Small intestine (tissue), 7 donors: Measurements from ENCODE around the gene PNPO. TPM values are rescaled to one million over a fixed set of nuclear protein-coding genes. Genes with fewer than 3 reads are reported as not detected.

Experiments
- DNase-seq, 2 donors: peaks; one replicate each; pipeline versions ENCODE4 v3.0.0 to v3.0.0-alpha.2; 2013
- FAIRE-seq: peaks from 2 replicates; lab custom pipeline; 2012; peaks lifted over from hg19 to GRCh38; lab: Jason Lieb, UNC
- H3K27ac ChIP-seq, 3 donors: one replicate each; pipeline ENCODE4 v1.5.1; 2013; ENCODE audit warnings: low read length in 2 of 3, mild to moderate bottlenecking in 2 of 3, control low read depth in 1 of 3, inconsistent platforms in 1 of 3, low read depth in 1 of 3, moderate library complexity in 1 of 3
- H3K27me3 ChIP-seq, 3 donors: one replicate each; pipeline ENCODE4 v1.6.1; 2013; ENCODE audit warnings: low read length in 3 of 3, inconsistent platforms in 1 of 3; ENCODE audit not compliant: control insufficient read depth in 3 of 3, insufficient read depth in 3 of 3
- H3K36me3 ChIP-seq, 3 donors: one replicate each; pipeline ENCODE4 v1.6.1; 2013; ENCODE audit warnings: low read length in 3 of 3, inconsistent platforms in 1 of 3, low read depth in 1 of 3, mild to moderate bottlenecking in 1 of 3, moderate library complexity in 1 of 3; ENCODE audit not compliant: control insufficient read depth in 3 of 3, insufficient read depth in 2 of 3
- H3K4me1 ChIP-seq, 3 donors: one replicate each; pipeline ENCODE4 v1.6.1; 2013; ENCODE audit warnings: low read length in 2 of 3, inconsistent platforms in 1 of 3, low read depth in 1 of 3, mild to moderate bottlenecking in 1 of 3, moderate library complexity in 1 of 3; ENCODE audit not compliant: control insufficient read depth in 3 of 3, insufficient read depth in 2 of 3
- H3K4me3 ChIP-seq, 3 donors: one replicate each; pipeline ENCODE4 v1.5.1; 2013; ENCODE audit warnings: low read length in 3 of 3, control low read depth in 1 of 3, inconsistent platforms in 1 of 3, low read depth in 1 of 3, mild to moderate bottlenecking in 1 of 3, moderate library complexity in 1 of 3
- H3K9me3 ChIP-seq, 2 donors: one replicate each; pipeline ENCODE4 v1.6.1; 2013; ENCODE audit warnings: low read depth in 1 of 2, low read length in 1 of 2; ENCODE audit not compliant: control insufficient read depth in 2 of 2, insufficient read depth in 1 of 2
- WGBS, 3 donors: extraction: QIAGEN DNeasy Blood & Tissue Kit; methylation state at CpG; one replicate each; pipeline ENCODE4 v1.1.7; 2013; 5-methylcytosine and 5-hydroxymethylcytosine counted together
- polyA plus RNA-seq, 4 donors: library from polyadenylated mRNA; stranded (reverse) in 3 of 4; unstranded in 1 of 4; fragments of 200-250 nt in 3 of 4; fragments of 120-200 nt in 1 of 4; gene quantifications; one replicate each; pipeline versions ENCODE4 v1.2.1 to v1.2.3, GENCODE V29; 2013
- donor health status: healthy with polysubstance abuse.
- donor health status: control.
- donor health status: control.
- donor health status: Bipolar disorder and iron deficiency.
- donor health status: healthy.

The PNPO gene
- polyA plus RNA-seq, 4 donors, result 10.8 to 49.1 (median 19.1) TPM

- Histone ChIP-seq H3K27ac (peak within 1 kb of the TSS; percentile 97 to 99 (median 98)), H3K4me1 (peaks cover 0 to 51% (median 5%) of the 10 kb centered on the region in 3 donors), H3K4me3 (peak within 1 kb of the TSS; percentile 48 to 92 (median 89)), H3K36me3 (peaks cover 0 to 44% (median 9%) of the 10 kb centered on the region in 3 donors), H3K9me3 (peaks cover 0 to 6% of the 10 kb centered on the region in 2 donors), H3K27me3 (no peaks in the 10 kb centered on the region)
- peak; percentile 94 to 98 for DNase-seq
- 14 to 39% (median 36%) methylated on average over 16 of the region's 16 CpGs for WGBS, 3 donors
- FAIRE-seq, result no peak
These were observed 16.5 kb downstream of the PNPO start, which contains the start of gene PRR15L for GRCh38 chr17:47957591-47958490. Gene PRR15L (minus strand): TSS chr17:47957883. CDS start chr17:47953234, 4,649 bp downstream.

- H3K27me3 ChIP-seq, result no peaks in the 10 kb centered on the region
- WGBS, 3 donors, result 21 to 56% (median 32%) methylated on average over 8 of the region's 8 CpGs
- H3K36me3 ChIP-seq, result peaks cover 0 to 22% (median 3%) of the 10 kb centered on the region in 3 donors
- peaks cover 0 to 8% of the 10 kb centered on the region in 2 donors for H3K9me3 ChIP-seq
- DNase-seq (peak; percentile 94 to 98), FAIRE-seq (no peak)
- peaks cover 2 to 56% (median 7%) of the 10 kb centered on the region in 3 donors for H3K4me1 ChIP-seq
- peak overlapping the region in 2 of 3 donors; percentile 19 to 38 for H3K4me3 ChIP-seq
- peak overlapping the region; percentile 84 to 99 (median 95) for H3K27ac ChIP-seq
These were observed 18.7 kb downstream of the PNPO start for GRCh38 chr17:47959825-47960655.

DNA sequence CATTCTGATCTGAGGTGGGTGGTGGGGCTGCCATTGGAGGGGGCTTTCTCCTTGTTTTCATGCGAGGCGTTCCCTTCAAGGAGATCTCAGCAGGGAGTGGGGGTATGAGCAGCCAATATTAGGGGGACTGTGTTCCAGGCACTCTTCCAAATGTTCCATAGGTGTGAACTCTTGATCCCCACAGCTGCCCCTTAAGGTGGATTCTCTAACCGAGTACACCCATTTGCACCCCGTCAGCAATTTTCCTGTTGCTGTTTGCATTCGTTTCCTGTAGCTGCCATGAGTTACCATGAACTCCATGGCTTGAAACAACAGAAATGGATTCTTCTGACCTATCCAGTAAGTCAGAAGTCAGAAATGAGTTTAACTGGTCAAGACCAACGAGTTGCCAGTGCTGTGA lies 20.0 kb downstream of the PNPO start:
- peak overlapping the region in 2 of 3 donors; percentile 46 to 99 for H3K27ac ChIP-seq
- H3K4me3 ChIP-seq, result no peak overlapping the region
- no peak for FAIRE-seq
- H3K36me3 ChIP-seq, result peaks cover 0 to 9% (median 0%) of the 10 kb centered on the region in 3 donors
- H3K9me3 ChIP-seq, result peaks cover 0 to 8% of the 10 kb centered on the region in 2 donors
- H3K27me3 ChIP-seq, result no peaks in the 10 kb centered on the region
- peaks cover 2 to 64% (median 7%) of the 10 kb centered on the region in 3 donors for H3K4me1 ChIP-seq
- 75 to 80% (median 76%) methylated on average over 6 of the region's 6 CpGs for WGBS, 3 donors
- DNase-seq, result no peak

GRCh38 chr17:47962901-47963300 lies 21.5 kb downstream of the PNPO start:
- peaks cover 0 to 8% of the 10 kb centered on the region in 2 donors for H3K9me3 ChIP-seq
- H3K4me1 ChIP-seq, result peaks cover 2 to 78% (median 7%) of the 10 kb centered on the region in 3 donors
- no peak overlapping the region for H3K27ac ChIP-seq
- no peak for FAIRE-seq
- WGBS, 3 donors, result 83 to 97% (median 95%) methylated on average over 3 of the region's 3 CpGs
- H3K27me3 ChIP-seq, result no peaks in the 10 kb centered on the region
- DNase-seq, result no peak
- H3K36me3 ChIP-seq, result no peaks in the 10 kb centered on the region
- H3K4me3 ChIP-seq, result no peak overlapping the region

GRCh38 chr17:47964856-47965255 lies 23.5 kb downstream of the PNPO start:
- Histone ChIP-seq H3K27me3 (no peaks in the 10 kb centered on the region), H3K4me3 (no peak overlapping the region), H3K4me1 (peaks cover 3 to 73% (median 7%) of the 10 kb centered on the region in 3 donors), H3K9me3 (peaks cover 0 to 8% of the 10 kb centered on the region in 2 donors), H3K27ac (peak overlapping the region; percentile 50 to 96 (median 78)), H3K36me3 (no peaks in the 10 kb centered on the region)
- 90 to 95% (median 93%) methylated on average over 5 of the region's 5 CpGs for WGBS, 3 donors
- DNase-seq (peak in 1 of 2 donors; percentile 51), FAIRE-seq (no peak)

DNA sequence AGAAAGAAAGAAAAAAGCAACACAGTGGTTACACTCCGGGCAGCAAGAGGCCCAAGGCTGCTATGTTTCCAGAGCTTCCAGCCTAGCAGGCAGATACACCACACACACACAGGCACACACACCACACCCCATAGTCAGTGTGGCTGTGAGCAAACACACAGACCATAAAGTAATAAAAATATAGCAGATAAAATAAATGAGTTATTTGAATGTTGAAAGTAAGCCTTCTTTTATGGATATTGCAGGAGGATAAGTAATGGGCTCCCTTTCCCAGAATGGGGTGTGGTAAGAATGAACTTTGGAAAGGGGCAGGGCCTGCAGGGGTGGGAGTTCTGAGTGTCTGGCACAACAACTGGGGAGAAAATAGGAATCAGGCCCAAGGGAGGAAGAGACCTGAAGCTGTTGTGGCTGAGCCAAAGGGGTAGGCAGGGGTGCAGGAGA lies 24.7 kb downstream of the PNPO start:
- FAIRE-seq (no peak), DNase-seq (peak; percentile 95 to 99)
- Histone ChIP-seq H3K36me3 (no peaks in the 10 kb centered on the region), H3K27me3 (no peaks in the 10 kb centered on the region), H3K27ac (peak overlapping the region; percentile 74 to 96 (median 89)), H3K4me1 (peaks cover 3 to 71% (median 4%) of the 10 kb centered on the region in 3 donors), H3K4me3 (no peak overlapping the region), H3K9me3 (peaks cover 0 to 8% of the 10 kb centered on the region in 2 donors)
- 11 to 47% (median 25%) methylated on average over 1 of the region's 1 CpG for WGBS, 3 donors

- FAIRE-seq, result no peak
- H3K4me3 ChIP-seq, result no peak overlapping the region
These were observed 26.4 kb downstream of the PNPO start for GRCh38 chr17:47967607-47968252.

More at GRCh38 chr17:47967607-47968252, 26.4 kb downstream of the PNPO start:
- H3K27me3 ChIP-seq, result no peaks in the 10 kb centered on the region
- peak; percentile 62 to 76 for DNase-seq
- H3K27ac ChIP-seq, result peak overlapping the region; percentile 53 to 90 (median 85)
- peaks cover 0 to 3% of the 10 kb centered on the region in 2 donors for H3K9me3 ChIP-seq
- WGBS, 3 donors, result 11 to 37% (median 21%) methylated on average over 4 to 5 of the region's 5 CpGs
- H3K4me1 ChIP-seq, result peaks cover 5 to 71% (median 6%) of the 10 kb centered on the region in 3 donors
- no peaks in the 10 kb centered on the region for H3K36me3 ChIP-seq
